Mucosa of rectum (tissue), 2 donors: ENCODE data around the gene ABI2.
"Not testable (repeated sequence)": the region's sequence is repeated elsewhere in the genome, so short reads cannot be mapped to it uniquely, and the experiment has no call there.

Experiments used
- H3K27ac ChIP-seq, 2 donors: one replicate each; pipeline ENCODE4 v1.7.0; 2013; ENCODE audit warnings: inconsistent platforms in 2 of 2, low read depth in 2 of 2, low read length in 2 of 2
- H3K27me3 ChIP-seq, 2 donors: one replicate each; pipeline ENCODE4 v1.7.0; 2013; ENCODE audit warnings: low read length in 2 of 2; ENCODE audit not compliant: control insufficient read depth in 2 of 2, insufficient read depth in 2 of 2
- H3K36me3 ChIP-seq, 2 donors: one replicate each; pipeline ENCODE4 v1.7.0; 2013; ENCODE audit warnings: low read length in 2 of 2; ENCODE audit not compliant: control insufficient read depth in 2 of 2, insufficient read depth in 2 of 2
- H3K4me1 ChIP-seq, 2 donors: one replicate each; pipeline ENCODE4 v1.7.0; 2013; ENCODE audit warnings: low read length in 2 of 2, mild to moderate bottlenecking in 1 of 2; ENCODE audit not compliant: control insufficient read depth in 2 of 2, insufficient read depth in 2 of 2
- H3K4me3 ChIP-seq, 2 donors: one replicate each; pipeline ENCODE4 v1.7.0; 2013; ENCODE audit warnings: low read length in 2 of 2
- H3K9ac ChIP-seq, 2 donors: one replicate each; pipeline ENCODE4 v1.7.0; 2013; ENCODE audit warnings: low read length in 2 of 2, low read depth in 1 of 2, mild to moderate bottlenecking in 1 of 2
- H3K9me3 ChIP-seq, 2 donors: one replicate each; pipeline ENCODE4 v1.7.0; 2013; ENCODE audit warnings: low read length in 2 of 2; ENCODE audit not compliant: control insufficient read depth in 2 of 2
- donor health status: healthy.
- donor health status: Normal muscosa, but diverticular disease.

Gene ABI2

DNA sequence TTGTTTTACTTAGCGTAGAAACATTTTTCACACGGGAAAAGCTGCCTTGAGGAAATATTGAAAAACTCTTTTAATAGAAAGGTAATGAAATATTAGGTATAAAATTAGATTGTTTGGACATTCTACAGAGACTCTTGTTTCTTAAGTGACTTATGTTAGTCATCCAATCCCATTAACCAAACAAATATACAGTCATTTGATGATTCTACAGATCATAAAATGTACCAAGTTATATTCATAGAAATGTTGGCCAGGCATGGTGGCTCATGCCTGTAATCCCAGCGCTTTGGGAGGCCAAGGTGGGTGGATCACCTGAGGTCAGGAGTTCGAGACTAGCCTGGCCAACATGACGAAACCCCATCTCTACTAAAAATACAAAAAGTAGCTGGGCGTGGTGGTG lies 60.0 kb downstream of the ABI2 start:
- H3K9ac ChIP-seq, H3K36me3 ChIP-seq, H3K4me1 ChIP-seq, H3K27me3 ChIP-seq, H3K9me3 ChIP-seq, H3K27ac ChIP-seq, H3K4me3 ChIP-seq: not testable (repeated sequence)

DNA sequence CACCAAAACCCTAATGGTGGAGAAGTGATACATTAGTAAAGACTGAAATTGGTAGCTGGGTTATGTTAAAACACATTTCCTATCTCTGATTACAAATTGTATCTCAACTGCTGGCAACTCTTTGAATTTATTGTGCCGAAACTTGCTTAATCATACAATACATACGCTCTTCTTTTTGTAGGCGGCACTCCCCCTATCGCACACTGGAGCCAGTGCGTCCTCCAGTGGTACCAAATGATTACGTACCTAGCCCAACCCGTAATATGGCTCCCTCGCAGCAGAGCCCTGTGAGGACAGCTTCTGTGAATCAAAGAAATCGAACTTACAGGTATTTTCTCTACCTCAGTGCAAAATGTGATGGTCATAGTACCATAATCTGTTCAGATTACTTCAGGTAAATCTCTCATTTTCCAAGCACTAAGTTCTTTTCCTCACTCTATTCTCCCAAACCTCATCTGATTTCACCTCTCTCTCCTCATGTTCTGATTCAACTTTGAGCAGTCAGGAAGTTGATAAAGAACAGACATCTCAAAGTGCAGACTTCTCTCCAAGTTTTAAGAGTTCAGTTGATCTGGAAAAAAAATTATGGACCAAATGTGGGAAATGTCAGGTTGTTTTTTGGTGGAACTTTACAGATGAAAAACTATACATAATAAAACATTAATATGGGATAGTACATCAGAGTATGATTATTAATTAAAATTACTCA lies 66.5 kb downstream of the ABI2 start:
- H3K27ac ChIP-seq, result no peak overlapping the region
- no peaks in the 10 kb centered on the region for H3K27me3 ChIP-seq
- no peaks in the 10 kb centered on the region for H3K9me3 ChIP-seq
- no peak overlapping the region for H3K9ac ChIP-seq
- H3K36me3 ChIP-seq, result peaks cover 0 to 4% of the 10 kb centered on the region in 2 donors
- no peaks in the 10 kb centered on the region for H3K4me1 ChIP-seq
- no peak overlapping the region for H3K4me3 ChIP-seq

GRCh38 chr2:203395858-203396257 lies 67.7 kb downstream of the ABI2 start:
- H3K36me3 ChIP-seq, result peaks cover 0 to 4% of the 10 kb centered on the region in 2 donors
- no peak overlapping the region for H3K27ac ChIP-seq
- no peaks in the 10 kb centered on the region for H3K9me3 ChIP-seq
- no peaks in the 10 kb centered on the region for H3K27me3 ChIP-seq
- no peaks in the 10 kb centered on the region for H3K4me1 ChIP-seq
- H3K9ac ChIP-seq, result no peak overlapping the region
- no peak overlapping the region for H3K4me3 ChIP-seq

- Histone ChIP-seq H3K4me3 (no peak overlapping the region), H3K27ac (no peak overlapping the region), H3K9ac (no peak overlapping the region), H3K27me3 (no peaks in the 10 kb centered on the region), H3K36me3 (peaks cover 0 to 4% of the 10 kb centered on the region in 2 donors), H3K4me1 (no peaks in the 10 kb centered on the region), H3K9me3 (no peaks in the 10 kb centered on the region)
These were observed 68.5 kb downstream of the ABI2 start for GRCh38 chr2:203396667-203397066.

GRCh38 chr2:203399031-203399430 lies 70.8 kb downstream of the ABI2 start:
- peaks cover 0 to 4% of the 10 kb centered on the region in 2 donors for H3K36me3 ChIP-seq
- no peaks in the 10 kb centered on the region for H3K27me3 ChIP-seq
- no peaks in the 10 kb centered on the region for H3K4me1 ChIP-seq
- no peaks in the 10 kb centered on the region for H3K9me3 ChIP-seq
- H3K27ac ChIP-seq, result no peak overlapping the region
- no peak overlapping the region for H3K4me3 ChIP-seq
- H3K9ac ChIP-seq, result no peak overlapping the region

DNA sequence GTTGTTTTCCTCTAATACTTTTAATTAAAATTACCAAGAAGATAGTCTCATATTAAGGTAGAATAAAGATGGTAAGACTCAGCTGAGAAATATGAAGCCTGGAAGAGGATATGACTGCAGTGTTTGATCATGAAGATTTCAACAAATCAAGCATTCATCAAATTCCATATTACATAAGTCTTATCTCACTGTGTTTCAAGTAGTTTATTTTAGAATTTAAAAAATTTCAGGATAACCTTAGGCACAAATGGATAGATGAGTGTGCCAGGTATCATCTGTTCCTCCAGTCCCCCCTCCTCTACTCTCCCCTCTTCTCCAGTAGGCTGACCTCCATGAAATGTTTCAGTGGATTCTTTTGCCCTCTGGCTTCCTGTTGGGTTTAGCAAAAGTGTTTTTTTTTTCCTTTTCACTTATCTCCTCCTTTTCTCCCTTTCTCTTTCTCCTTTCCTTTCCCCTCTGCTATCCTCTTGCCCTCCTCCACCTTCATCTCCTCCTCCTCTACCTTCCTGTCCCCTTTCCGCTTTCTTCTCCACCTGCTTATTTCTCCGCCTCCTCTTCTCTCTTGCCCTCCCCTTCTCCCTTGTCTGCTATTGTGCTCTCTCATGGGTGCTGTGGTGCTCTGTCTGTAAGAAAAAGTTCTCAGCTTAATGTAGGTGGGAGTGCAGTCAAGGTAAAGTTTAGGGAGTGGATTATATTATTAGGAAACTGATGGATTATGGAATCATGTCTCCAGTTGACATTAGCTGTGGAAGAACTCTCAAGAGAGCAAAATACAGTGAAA lies 72.8 kb downstream of the ABI2 start:
- Histone ChIP-seq H3K27me3 (no peaks in the 10 kb centered on the region), H3K4me3 (no peak overlapping the region), H3K36me3 (no peaks in the 10 kb centered on the region), H3K9me3 (no peaks in the 10 kb centered on the region), H3K9ac (no peak overlapping the region), H3K27ac (no peak overlapping the region), H3K4me1 (no peaks in the 10 kb centered on the region)

DNA sequence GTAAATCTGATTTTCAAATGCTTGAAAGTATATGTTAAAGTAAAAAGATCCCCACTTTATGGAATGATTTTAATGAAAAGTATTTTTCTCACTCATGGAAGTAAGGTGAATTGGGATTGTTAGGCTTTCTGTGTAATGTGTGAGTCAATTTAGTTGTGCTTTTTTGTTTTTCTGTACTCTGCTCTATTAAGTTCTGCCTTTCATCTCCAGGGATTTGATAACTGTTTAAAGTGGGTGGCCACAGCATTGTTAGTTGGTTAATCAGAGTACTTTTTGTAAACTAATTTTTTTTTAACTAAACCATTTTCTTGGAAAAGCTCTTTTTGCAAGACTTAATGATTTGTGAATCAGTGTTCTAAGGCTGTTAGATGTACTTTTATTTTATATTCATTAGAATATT lies 76.8 kb downstream of the ABI2 start:
- Histone ChIP-seq H3K36me3 (no peaks in the 10 kb centered on the region), H3K4me1 (no peaks in the 10 kb centered on the region), H3K27ac (no peak overlapping the region), H3K27me3 (no peaks in the 10 kb centered on the region), H3K4me3 (no peak overlapping the region), H3K9ac (no peak overlapping the region), H3K9me3 (no peaks in the 10 kb centered on the region)

DNA sequence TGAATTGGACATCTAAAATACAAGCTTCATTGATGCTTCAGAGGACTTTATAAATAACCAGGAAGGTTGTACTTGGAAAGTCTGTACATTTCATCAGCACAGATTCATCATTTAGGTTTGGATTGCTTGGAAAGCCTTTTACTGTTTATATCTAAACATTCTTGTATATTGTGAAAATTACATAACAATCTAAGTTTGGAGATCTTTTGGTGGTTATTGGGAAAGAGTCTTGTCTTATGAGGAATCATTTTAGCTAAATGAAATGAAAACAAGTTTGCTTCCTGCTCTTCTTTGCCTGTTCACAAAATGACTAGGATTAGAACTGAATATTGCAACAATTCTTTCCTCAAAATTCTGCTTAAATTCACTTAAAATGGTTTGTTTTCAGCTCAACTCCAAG lies 79.3 kb downstream of the ABI2 start:
- H3K27me3 ChIP-seq, result no peaks in the 10 kb centered on the region
- H3K4me1 ChIP-seq, result no peaks in the 10 kb centered on the region
- no peak overlapping the region for H3K9ac ChIP-seq
- no peak overlapping the region for H3K27ac ChIP-seq
- H3K9me3 ChIP-seq, result no peaks in the 10 kb centered on the region
- H3K36me3 ChIP-seq, result peaks cover 0 to 4% of the 10 kb centered on the region in 2 donors
- no peak overlapping the region for H3K4me3 ChIP-seq

DNA sequence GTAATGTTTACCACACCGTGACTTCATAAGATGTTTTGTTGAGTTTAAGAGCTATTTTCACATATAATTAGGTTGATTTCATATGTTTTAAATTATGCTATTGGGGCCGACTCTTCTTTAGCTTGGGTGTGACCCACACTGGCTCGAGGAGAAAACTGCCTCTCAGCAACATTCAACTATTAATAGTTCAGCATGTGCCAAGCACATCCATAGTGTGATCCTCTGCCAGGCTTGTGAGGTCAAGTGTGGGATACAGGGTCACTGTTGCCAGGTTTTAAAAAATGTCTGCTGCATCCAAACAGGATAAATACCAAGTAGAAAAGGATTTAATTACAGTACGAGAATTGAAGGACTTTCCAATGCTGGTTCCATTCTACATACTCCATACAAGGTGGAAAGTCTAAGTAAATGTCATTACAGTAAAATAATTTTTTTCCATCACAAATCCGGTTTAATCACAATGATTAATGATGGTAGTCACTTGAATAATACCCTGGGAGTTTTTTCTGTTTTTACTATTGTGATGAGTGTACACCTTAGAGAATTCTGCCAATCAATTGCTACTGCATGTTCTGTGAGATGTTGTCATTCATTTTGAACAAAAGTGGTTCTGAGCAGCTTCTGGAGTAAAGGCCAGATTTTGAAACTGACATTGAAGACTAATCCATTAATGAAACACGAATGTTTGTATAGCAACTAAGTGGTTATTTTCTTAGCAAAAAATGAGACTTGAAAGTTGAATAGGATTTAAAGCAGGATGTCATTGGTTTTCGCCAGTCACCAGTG lies 84.5 kb downstream of the ABI2 start:
- peaks cover 4 to 6% of the 10 kb centered on the region in 2 donors for H3K36me3 ChIP-seq
- no peaks in the 10 kb centered on the region for H3K27me3 ChIP-seq
- no peak overlapping the region for H3K27ac ChIP-seq
- no peak overlapping the region for H3K4me3 ChIP-seq
- no peaks in the 10 kb centered on the region for H3K9me3 ChIP-seq
- no peaks in the 10 kb centered on the region for H3K4me1 ChIP-seq
- H3K9ac ChIP-seq, result no peak overlapping the region

DNA sequence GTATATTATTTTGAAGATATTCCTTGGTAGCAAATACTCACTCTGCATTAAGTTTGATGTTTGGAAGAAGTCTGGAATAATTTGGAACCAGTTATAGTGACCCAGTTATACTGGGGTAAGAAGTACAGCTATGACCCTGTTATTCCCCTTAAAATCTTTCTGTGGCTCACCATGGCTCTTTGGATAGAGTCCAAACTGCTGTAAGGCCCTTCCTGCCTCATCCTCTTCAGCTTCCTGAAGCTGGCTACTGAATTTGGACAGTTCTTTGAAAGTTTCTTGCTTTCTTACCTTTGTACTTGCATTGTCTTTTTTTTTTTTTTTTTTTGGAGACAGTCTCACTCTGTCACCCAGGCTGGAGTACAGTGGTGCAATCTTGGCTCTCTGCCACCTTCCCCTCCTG lies 85.6 kb downstream of the ABI2 start:
- peaks cover 8 to 11% of the 10 kb centered on the region in 2 donors for H3K36me3 ChIP-seq
- H3K9me3 ChIP-seq, result no peaks in the 10 kb centered on the region
- no peaks in the 10 kb centered on the region for H3K27me3 ChIP-seq
- no peak overlapping the region for H3K27ac ChIP-seq
- H3K9ac ChIP-seq, result no peak overlapping the region
- H3K4me1 ChIP-seq, result no peaks in the 10 kb centered on the region
- no peak overlapping the region for H3K4me3 ChIP-seq
